SU-DHL-6 (cell line): ENCODE data around the gene GABRD.

Experiments used
- CTCF ChIP-seq: fragments of 200-600 bp; sonication (generic); IDR thresholded peaks from one replicate; pipeline ENCODE4 v1.5.1; 2017; ENCODE audit warnings: antibody characterized with exemption, mild to moderate bottlenecking, low read length, moderate library complexity; ENCODE audit not compliant: insufficient read depth, poor library complexity, severe bottlenecking
- EZH2phosphoT487 ChIP-seq: fragments of 200-600 bp; sonication (generic), shearing (Covaris generic); conservative IDR thresholded peaks from 2 replicates; pipeline ENCODE4 v1.6.1; 2018; ENCODE audit warnings: mild to moderate bottlenecking, antibody characterized with exemption, low read length, moderate library complexity, mixed read lengths

GRCh38 chr1:2043886-2044285 is 24.7 kb downstream of the GABRD start:
- TF ChIP-seq CTCF, result no peak
- no peak for TF ChIP-seq EZH2phosphoT487
